ENCODE results near the gene ANKMY1.

The ANKMY1 gene

DNA sequence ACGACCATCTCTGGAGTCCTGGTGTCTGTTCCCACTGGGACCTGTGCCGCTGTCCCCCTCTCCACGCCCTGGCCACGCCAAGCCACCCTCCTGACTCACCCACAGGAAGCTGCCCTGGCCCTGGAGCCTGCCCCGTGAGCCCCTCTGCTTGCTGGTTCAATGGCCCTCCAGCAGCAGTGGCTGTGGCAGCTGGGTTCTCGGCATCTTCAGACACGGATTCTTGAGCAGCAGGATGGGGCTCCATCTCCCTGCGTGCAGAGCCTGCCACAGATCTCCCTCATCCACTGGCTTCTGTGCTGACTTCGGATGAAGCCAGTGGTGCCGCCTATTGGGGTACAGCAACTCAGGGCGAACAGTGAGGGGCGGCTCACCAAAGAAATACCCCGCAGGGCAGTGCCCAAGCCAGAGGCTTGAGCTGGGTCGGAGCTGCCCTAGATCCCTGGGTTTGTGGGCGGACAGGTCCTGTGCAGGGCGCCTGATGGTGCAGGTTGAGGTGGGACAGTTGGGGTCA lies 42.7 kb upstream of the ANKMY1 start:
- no peak overlapping the region for H3K4me3 ChIP-seq (ENCODE audit: low read depth, low read length)
- DNase-seq (ENCODE audit: low read depth): no peak
- TF ChIP-seq, protein P1, sequence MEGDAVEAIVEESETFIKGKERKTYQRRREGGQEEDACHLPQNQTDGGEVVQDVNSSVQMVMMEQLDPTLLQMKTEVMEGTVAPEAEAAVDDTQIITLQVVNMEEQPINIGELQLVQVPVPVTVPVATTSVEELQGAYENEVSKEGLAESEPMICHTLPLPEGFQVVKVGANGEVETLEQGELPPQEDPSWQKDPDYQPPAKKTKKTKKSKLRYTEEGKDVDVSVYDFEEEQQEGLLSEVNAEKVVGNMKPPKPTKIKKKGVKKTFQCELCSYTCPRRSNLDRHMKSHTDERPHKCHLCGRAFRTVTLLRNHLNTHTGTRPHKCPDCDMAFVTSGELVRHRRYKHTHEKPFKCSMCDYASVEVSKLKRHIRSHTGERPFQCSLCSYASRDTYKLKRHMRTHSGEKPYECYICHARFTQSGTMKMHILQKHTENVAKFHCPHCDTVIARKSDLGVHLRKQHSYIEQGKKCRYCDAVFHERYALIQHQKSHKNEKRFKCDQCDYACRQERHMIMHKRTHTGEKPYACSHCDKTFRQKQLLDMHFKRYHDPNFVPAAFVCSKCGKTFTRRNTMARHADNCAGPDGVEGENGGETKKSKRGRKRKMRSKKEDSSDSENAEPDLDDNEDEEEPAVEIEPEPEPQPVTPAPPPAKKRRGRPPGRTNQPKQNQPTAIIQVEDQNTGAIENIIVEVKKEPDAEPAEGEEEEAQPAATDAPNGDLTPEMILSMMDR (IDR thresholded peaks at IDR 0.05; ENCODE audit: low read depth, low read length): no peak
- TF ChIP-seq, protein P2, sequence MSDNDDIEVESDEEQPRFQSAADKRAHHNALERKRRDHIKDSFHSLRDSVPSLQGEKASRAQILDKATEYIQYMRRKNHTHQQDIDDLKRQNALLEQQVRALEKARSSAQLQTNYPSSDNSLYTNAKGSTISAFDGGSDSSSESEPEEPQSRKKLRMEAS (IDR thresholded peaks at IDR 0.05; ENCODE audit: low read depth, low read length): no peak
- TF ChIP-seq MYC (IDR thresholded peaks at IDR 0.05; ENCODE audit: low read depth, low read length): no peak
- TF ChIP-seq POLR2A (IDR thresholded peaks at IDR 0.05; ENCODE audit: extremely low read depth, insufficient read length): no peak

DNA sequence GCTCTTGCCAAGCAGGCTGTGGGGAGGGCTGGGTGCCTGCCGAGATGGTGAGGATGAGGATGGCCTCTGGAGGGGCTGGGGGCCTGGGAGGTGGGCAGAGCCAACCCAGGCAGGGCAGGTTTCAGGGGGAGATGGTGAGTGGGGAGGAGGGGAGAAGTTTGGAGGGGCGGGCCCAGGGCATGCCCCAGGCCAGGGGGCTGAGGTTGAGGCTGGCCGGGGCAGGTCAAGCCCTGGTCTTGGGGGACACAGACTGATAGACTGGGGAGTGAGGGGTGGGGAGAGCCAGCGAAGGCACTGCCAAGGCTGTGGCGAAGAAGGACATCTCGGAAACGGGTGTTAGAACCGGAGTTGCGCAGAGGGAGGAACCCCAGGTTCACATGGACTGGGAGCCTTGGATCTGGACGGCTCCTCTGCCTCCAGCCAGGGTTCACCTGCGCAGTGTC lies 41.4 kb upstream of the ANKMY1 start:
- TF ChIP-seq, protein P1 (IDR thresholded peaks at IDR 0.05; ENCODE audit: low read depth, low read length): no peak
- H3K4me3 ChIP-seq (ENCODE audit: low read depth, low read length): no peak overlapping the region
- DNase-seq (ENCODE audit: low read depth): no peak

DNA sequence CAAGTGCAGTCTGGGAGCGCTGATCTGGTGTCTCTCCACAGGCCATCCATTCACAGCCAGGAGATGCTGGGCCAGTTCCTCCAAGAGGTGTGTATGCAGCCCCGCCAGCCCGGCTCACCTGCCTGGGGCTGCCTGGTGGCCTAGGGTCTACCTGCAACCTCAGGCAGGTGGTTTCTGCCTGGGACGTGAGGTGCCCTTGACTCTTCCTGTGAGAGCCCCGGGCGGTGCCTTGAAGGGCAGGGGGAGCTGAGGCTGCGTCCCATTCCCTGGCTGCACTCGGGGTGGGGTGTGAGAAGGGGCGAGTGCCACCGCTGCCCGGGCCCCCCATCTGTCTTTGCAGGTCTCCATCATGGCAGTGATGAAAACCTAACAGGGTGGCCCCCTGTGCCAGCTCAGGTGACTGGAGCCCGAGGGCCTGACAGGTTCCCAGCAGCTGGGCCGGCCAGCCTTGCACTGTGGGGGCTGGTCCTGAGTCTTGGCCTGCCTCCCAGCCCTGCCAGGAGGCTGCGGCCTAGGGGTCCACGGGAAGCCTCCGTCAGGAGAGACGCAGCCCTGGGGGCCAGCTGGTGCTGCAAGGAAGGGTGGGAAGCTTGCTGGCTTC lies 40.6 kb upstream of the ANKMY1 start:
- DNase-seq (ENCODE audit: low read depth): no peak
- TF ChIP-seq, protein P2 (IDR thresholded peaks at IDR 0.05; ENCODE audit: low read depth, low read length): no peak
- TF ChIP-seq MYC (IDR thresholded peaks at IDR 0.05; ENCODE audit: low read depth, low read length): no peak
- TF ChIP-seq, protein P1 (IDR thresholded peaks at IDR 0.05; ENCODE audit: low read depth, low read length): no peak
- TF ChIP-seq POLR2A (IDR thresholded peaks at IDR 0.05; ENCODE audit: extremely low read depth, insufficient read length): no peak
- H3K4me3 ChIP-seq (ENCODE audit: low read depth, low read length): no peak overlapping the region

DNA sequence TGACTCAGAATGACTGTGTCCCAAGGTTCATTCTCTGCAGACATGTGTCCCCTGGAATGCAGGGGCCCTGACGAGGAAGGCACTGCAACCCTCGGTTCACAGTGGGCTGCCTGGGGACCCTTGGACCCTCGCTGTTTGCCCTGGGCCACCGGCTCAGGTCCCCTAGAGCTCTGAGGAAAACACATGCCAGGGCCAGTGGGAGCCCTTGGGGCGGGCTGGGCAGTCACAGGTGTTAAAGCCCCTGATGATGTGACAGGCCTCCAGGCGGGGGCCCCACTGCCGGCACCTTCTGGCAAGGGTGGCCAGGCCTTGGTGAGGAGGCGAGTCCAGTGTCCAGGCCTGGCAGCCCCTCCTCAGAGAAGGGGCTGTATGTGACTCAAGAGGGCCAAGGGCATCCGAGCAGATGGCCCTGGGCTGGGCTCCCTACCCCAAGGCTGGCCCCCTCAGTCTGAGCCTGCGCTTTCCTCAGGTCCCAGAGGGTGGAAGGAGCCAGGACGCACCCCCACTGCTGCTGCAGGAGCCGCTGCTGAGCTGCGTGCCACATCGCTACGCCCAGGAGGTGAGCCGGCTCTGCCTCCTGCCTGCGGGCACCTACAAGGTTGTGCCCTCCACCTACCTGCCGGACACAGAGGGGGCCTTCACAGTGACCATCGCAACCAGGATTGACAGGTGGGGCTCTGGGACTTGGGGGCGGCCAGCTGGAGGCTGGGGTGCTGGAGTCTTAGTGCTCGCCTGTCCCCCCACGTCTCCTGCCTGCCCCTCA lies 39.8 kb upstream of the ANKMY1 start:
- no peak for DNase-seq (ENCODE audit: low read depth)
- no peak overlapping the region for H3K4me3 ChIP-seq (ENCODE audit: low read depth, low read length)
- TF ChIP-seq, protein P1 (IDR thresholded peaks at IDR 0.05; ENCODE audit: low read depth, low read length): no peak
- TF ChIP-seq MYC (IDR thresholded peaks at IDR 0.05; ENCODE audit: low read depth, low read length) (no peak), POLR2A (IDR thresholded peaks at IDR 0.05; ENCODE audit: extremely low read depth, insufficient read length) (no peak)
- TF ChIP-seq, protein P2 (IDR thresholded peaks at IDR 0.05; ENCODE audit: low read depth, low read length): no peak

DNA sequence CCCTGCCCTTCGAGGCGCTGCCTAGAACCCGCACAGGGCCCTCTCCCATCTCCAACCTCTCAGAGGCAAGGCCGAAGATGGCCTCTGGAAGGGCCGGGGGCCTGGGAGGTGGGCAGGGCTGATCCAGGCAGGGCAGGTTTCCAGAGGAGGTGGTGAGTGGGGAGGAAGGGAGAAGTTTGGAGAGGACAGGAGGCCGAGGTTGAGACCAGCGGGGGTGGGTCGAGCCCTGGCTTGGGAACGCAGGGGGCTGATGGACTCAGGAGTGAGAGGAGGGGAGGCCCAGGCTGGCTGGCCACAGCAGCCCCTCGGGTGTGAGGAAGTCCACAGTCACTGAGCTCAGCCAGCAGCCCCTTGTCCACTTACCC lies 39.2 kb upstream of the ANKMY1 start:
- H3K4me3 ChIP-seq (ENCODE audit: low read depth, low read length): no peak overlapping the region
- DNase-seq (ENCODE audit: low read depth): no peak
- TF ChIP-seq MYC (IDR thresholded peaks at IDR 0.05; ENCODE audit: low read depth, low read length): no peak
- TF ChIP-seq, protein P2 (IDR thresholded peaks at IDR 0.05; ENCODE audit: low read depth, low read length): no peak
- TF ChIP-seq POLR2A (IDR thresholded peaks at IDR 0.05; ENCODE audit: extremely low read depth, insufficient read length): no peak
- TF ChIP-seq, protein P1 (IDR thresholded peaks at IDR 0.05; ENCODE audit: low read depth, low read length): no peak

Measured in NB4 (cell line).